ENCODE results near the gene ADCY1.
A peak's percentile ranks its signal among the peaks of the same experiment; 100 is the strongest.

The ADCY1 gene

GRCh38 chr7:45576249-45576929 lies 2.2 kb downstream of the ADCY1 start:
- no peak for DNase-seq

DNA sequence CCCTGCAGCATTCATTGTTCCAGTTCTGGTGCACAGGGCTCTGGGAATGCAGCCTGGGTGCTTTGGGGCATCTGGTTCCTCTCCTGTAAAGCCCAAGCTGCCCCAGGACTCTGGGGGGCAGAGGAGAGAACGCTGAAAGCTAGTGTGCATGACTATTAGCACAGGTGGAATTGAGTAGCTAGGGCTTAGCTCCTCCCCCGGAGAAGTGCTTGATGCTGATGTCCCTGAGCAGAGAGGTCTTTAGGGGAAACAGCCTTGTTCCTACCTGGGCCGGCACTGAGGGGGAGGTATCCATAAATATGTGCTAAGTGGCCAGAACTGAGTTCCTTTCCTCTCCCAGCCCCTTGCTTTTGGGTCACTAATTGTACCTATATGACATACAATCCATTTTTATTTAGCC lies 3.9 kb downstream of the ADCY1 start:
- no peak for DNase-seq

DNA sequence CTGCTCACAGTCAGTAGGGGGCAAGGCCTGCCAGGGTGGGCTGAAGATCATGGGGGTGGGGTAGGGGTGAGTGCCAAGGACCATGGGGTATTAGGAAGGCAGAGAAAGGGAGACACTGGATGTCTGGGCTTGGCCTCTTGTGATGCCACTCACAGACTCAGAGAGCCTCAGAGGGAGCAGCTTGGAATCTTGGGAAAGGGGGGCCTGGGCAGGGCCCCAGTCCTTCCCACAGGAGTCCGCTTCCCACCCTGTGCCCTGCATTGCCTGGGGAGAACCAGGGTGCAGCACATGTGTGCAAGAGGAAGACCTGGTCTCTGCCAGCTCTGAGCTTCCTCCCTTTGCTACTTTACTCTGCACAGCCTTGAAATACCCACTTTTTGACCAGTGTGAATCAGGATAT lies 4.3 kb downstream of the ADCY1 start:
- DNase-seq, result no peak

GRCh38 chr7:45579391-45579801 lies 5.2 kb downstream of the ADCY1 start:
- peak in 1 of 51 donors; percentile 23 for DNase-seq

DNA sequence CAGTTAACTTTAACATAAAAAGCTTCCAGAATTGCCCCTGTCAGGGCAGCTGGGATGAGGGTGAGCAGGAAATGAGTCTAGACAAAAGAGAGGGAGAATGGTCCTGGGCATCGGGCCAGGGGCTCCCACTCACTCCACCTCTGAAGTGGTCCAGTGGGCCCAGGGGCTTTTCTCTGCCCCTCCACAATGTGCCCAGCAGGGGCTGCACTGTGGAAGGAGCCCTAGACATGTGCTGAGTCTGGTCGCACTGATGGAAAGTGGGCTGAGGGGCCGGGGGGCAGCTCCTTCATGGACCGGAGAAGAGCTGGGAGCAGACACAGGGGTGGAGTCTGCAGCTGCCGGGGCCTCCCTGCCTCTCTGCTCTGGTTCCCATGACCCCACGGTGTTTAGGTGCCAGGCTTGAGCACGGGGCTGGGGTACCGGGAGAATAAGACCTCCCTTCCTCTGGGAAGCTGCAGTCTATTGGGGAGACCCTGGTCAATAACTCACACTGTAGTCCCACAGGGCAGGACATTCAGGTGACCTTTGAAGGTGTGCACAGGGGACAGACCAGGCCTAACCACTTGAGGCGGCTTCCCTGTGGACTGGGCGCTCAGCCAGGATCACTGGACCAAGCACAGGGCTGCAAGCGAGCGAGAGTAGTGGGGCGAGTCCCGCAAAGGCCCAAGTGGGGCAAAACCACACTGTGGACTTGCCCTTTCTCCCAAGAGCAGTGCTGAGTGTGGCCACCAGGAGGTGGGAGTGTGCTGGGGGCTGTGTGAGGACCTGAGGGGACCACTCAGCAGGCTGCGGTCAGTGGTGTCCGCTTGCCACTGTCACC lies 6.1 kb downstream of the ADCY1 start:
- no peak for DNase-seq

DNA sequence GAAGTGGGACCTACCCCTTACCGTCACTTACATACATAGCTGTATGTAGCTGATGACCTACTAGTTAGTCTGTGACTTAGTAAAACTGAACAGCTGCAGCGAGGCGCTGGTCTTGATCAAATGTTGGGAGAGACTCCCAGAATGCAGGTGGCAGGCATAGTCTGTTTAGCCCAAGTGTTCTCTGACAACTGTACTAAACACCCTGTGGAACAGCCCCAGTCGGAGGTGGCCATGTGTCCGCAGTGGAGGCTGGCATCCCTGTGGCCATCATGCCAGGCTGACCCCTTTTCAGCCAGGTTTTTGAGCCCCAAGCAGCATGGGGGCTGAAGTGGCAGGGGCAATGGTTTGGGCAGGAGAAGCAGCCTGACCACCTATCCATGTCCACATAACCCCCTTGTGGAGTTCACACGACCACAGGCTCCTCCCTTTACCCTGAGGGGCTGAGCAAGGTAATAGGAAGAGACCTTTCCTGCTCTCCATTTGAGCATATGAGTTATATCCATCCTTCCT lies 7.2 kb downstream of the ADCY1 start:
- no peak for DNase-seq

- no peak for DNase-seq
Measured at GRCh38 chr7:45582136-45582749, 8.1 kb downstream of the ADCY1 start.

- DNase-seq, result peak in 1 of 51 donors; percentile 45
Measured at GRCh38 chr7:45582868-45583277, 8.7 kb downstream of the ADCY1 start.

GRCh38 chr7:45583296-45583695 lies 9.1 kb downstream of the ADCY1 start:
- peak in 3 of 51 donors; percentile 24 to 30 (median 26) for DNase-seq

- peak in 6 of 51 donors; percentile 13 to 74 (median 30) for DNase-seq
Measured at GRCh38 chr7:45584261-45585210, 10.4 kb downstream of the ADCY1 start.

DNA sequence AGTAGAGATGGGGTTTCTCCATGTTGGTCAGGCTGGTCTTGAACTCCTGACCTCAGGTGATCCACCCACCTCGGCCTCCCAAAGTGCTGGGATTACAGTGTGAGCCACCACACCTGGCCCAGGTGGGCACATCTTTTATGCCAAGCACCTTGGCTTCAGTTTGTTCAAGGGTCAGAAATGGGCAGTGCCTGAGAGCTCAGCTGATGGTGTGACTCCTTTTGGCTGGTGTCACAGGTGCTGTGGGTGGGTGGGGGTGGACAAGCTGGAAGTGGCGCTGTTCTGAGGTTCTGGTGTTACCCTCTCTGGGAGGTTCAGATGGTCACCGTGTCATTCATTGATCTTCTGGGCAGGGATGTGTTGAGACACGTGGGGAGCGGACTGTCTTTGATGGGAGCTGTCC lies 11.5 kb downstream of the ADCY1 start:
- DNase-seq, result no peak

GRCh38 chr7:45586542-45587520 lies 12.7 kb downstream of the ADCY1 start:
- no peak for DNase-seq

DNA sequence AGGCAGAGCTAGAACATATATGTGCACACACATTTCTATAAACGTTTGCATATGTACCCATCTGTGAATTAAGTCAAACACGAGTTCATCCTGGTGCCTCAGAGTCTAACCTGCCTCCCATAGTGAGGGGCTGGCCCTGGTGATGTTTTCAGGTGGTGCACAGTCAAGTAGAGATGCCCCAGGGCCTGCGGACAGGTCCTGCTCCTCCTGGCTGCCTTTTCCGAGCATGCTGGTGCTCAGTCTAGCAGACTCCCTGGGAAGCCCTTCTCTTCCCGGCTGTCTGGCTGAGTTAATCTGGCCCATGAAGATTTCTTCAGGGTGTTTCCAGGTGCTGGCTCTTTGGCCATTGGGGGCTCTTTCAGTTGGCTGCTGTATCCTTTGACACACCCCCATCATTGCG lies 14.3 kb downstream of the ADCY1 start:
- no peak for DNase-seq

DNA sequence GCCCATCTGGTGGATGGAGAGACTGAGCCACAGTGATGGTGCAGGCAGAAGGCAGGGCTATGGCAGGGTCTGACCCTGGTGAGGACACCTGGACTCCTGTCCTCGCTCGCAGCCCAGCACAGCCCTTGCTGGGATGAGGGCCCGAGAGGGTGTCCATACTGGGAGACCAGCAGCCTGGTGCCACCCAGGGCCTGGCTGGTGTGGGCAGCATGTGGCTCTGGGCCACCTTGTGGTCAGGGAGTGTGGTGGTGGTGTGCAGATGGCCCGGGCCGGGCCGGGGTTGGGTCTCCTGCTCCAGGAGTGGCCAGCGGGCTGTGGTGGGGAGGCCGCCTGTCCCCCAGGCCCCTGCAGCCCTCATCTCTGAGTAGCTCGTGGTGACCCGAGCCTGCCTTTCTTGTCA lies 14.9 kb downstream of the ADCY1 start:
- no peak for DNase-seq

- no peak for DNase-seq
Measured at GRCh38 chr7:45589915-45590678, 15.9 kb downstream of the ADCY1 start.

DNA sequence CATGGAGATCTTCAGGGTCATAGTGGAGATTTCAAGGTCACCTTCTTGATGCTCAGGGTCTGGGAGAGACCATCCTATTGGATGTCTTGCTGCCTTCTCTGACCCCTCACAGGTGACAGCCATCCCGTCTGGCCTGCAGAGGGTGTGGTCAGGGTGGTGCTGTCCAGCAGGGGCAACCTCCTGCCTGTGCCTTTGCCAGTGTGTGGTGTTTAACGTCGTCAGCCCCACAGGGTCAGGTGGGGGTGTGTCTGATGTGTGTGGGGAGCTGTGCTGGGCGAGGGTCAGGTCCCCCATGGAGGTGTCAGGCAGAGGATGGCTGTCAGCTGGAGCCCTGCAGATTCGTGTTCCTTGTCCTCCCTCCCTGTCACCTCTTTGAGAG lies 16.5 kb downstream of the ADCY1 start:
- DNase-seq, result no peak

GRCh38 chr7:45591101-45591906 lies 17.1 kb downstream of the ADCY1 start:
- no peak for DNase-seq

Measured in hypothalamus (tissue), 51 donors.